Measurements from ENCODE around the gene TRIM7. TPM values are rescaled to one million over a fixed set of nuclear protein-coding genes. Genes with fewer than 3 reads are reported as not detected.

TRIM7 gene
- total and polyA plus RNA-seq, 9 of the 15 experiments (the other 6 are each of a cell fraction or from before 2014, with no cell fraction given): 2.6 to 14.9 (median 8.9) TPM

GRCh38 chr5:181190711-181191525, 14.1 kb downstream of the TRIM7 start (continued):
- no peak for TF ChIP-seq NEUROD1 (IDR thresholded peaks at IDR 0.05; ENCODE audit: borderline replicate concordance, low read depth, low read length, partially characterized antibody)
- no peak for TF ChIP-seq ZNF668 (CRISPR knock-in tag; IDR thresholded peaks at IDR 0.05)
- TF ChIP-seq ZNF224 (CRISPR knock-in tag; IDR thresholded peaks at IDR 0.05): no peak
- no peak for TF ChIP-seq TRIM25 (IDR thresholded peaks at IDR 0.05; ENCODE audit: borderline replicate concordance)
- TF ChIP-seq E4F1 (CRISPR knock-in tag; IDR thresholded peaks at IDR 0.05; ENCODE audit: borderline replicate concordance): no peak
- no peak for TF ChIP-seq CHCHD3 (CRISPR knock-in tag; IDR thresholded peaks at IDR 0.05)
- no peak for TF ChIP-seq MED1 (CRISPR knock-in tag; IDR thresholded peaks at IDR 0.05; ENCODE audit: borderline replicate concordance)
- no peak for TF ChIP-seq ESRRA (IDR thresholded peaks at IDR 0.05; ENCODE audit: borderline replicate concordance, low read depth)
- TF ChIP-seq ZNF449 (CRISPR knock-in tag; IDR thresholded peaks at IDR 0.05): no peak
- TF ChIP-seq NR2C2 (CRISPR knock-in tag; IDR thresholded peaks at IDR 0.05): no peak
- no peak for TF ChIP-seq NR2C2 (tag; IDR thresholded peaks at IDR 0.05)
- TF ChIP-seq PKNOX1 (IDR thresholded peaks at IDR 0.05): no peak
- no peak for TF ChIP-seq ZC3H4 (CRISPR knock-in tag; IDR thresholded peaks at IDR 0.05; ENCODE audit: borderline replicate concordance)
- no peak for TF ChIP-seq E2F1 (CRISPR knock-in tag; IDR thresholded peaks at IDR 0.05)
- no peak for TF ChIP-seq E2F5 (CRISPR knock-in tag; IDR thresholded peaks at IDR 0.05)
- TF ChIP-seq TAF15 (IDR thresholded peaks at IDR 0.05; ENCODE audit: low read depth, low read length): no peak
- TF ChIP-seq SRSF9 (IDR thresholded peaks at IDR 0.05; ENCODE audit: borderline replicate concordance, low read depth, low read length): no peak
- peak; percentile 48; the same call in 1 of the 2 replicates for TF ChIP-seq MAX (CRISPR knock-in tag; IDR thresholded peaks at IDR 0.05)
